IMR-90 (cell line): ENCODE measurements around the gene PPFIA2. TPM values are rescaled to one million over a fixed set of nuclear protein-coding genes. Genes with fewer than 3 reads are reported as not detected.

Source experiments
- ATAC-seq: fragments of 200-7000 bp; cut with Tn5 transposase; 2 replicates; pipeline ENCODE4 v1.9.1; 2020; ENCODE audit warnings: low read depth, mild to moderate bottlenecking, moderate library complexity
- BruUV-seq: library from RNA; stranded (reverse); fragments of 400-500 nt; replicated peaks from 2 replicates; lab custom pipeline; 2021; lab: Mats Ljungman, UMichigan
- CTCF ChIA-PET: fragments of 300-600 bp; formaldehyde crosslinking; extraction: SDS; loops from one replicate; lab custom pipeline; 2021; ENCODE audit warnings: antibody characterized with exemption; lab: Yijun Ruan, JAX
- POLR2A ChIA-PET: fragments of 300-600 bp; sonication (Branson Sonifier 250); formaldehyde crosslinking; loops from one replicate; lab custom pipeline; 2022; ENCODE audit warnings: antibody characterized with exemption; ENCODE audit not compliant: unreplicated experiment; lab: Charles Lee
- DNase-seq: peaks from one replicate; pipeline ENCODE4 v3.0.0; 2013
- H2AFZ ChIP-seq: replicated peaks from 2 replicates; pipeline ENCODE3; 2013; ENCODE audit warnings: low read length, mild to moderate bottlenecking; ENCODE audit not compliant: poor library complexity
- H2AK5ac ChIP-seq: 2 replicates; pipeline ENCODE4 v1.6.1; 2013; ENCODE audit warnings: low read depth, low read length, inconsistent platforms
- H2AK9ac ChIP-seq: replicated peaks from 2 replicates; pipeline ENCODE3; 2013; ENCODE audit warnings: mild to moderate bottlenecking, low read depth, low read length, moderate library complexity; ENCODE audit not compliant: poor library complexity
- H2BK120ac ChIP-seq: 2 replicates; pipeline ENCODE4 v1.6.1; 2013; ENCODE audit warnings: low read depth, low read length, inconsistent platforms
- H2BK15ac ChIP-seq: 3 replicates; pipeline ENCODE4 v1.6.1; 2013; ENCODE audit warnings: low read depth, low read length, inconsistent platforms
- H2BK20ac ChIP-seq: 2 replicates; pipeline ENCODE4 v1.6.1; 2013; ENCODE audit warnings: low read depth, mild to moderate bottlenecking, inconsistent platforms, low read length, moderate library complexity
- H2BK5ac ChIP-seq: 2 replicates; pipeline ENCODE4 v1.6.1; 2013; ENCODE audit warnings: mild to moderate bottlenecking, low read depth, low read length, inconsistent platforms; ENCODE audit not compliant: poor library complexity, severe bottlenecking
- H3K14ac ChIP-seq: replicated peaks from 2 replicates; pipeline ENCODE4 v1.6.1; 2013; ENCODE audit warnings: low read depth, low read length, inconsistent platforms
- H3K18ac ChIP-seq: 2 replicates; pipeline ENCODE4 v1.6.1; 2013; ENCODE audit warnings: low read depth, low read length, control low read depth
- H3K23ac ChIP-seq: 2 replicates; pipeline ENCODE4 v1.6.1; 2013; ENCODE audit warnings: low read depth, low read length, inconsistent platforms
- H3K27ac ChIP-seq: 2 replicates; pipeline ENCODE4 v1.5.1; 2013; ENCODE audit warnings: mild to moderate bottlenecking, control low read depth, low read length; ENCODE audit not compliant: insufficient read depth
- H3K27me3 ChIP-seq: 2 replicates; pipeline ENCODE4 v1.6.1; 2013; ENCODE audit warnings: low read length; ENCODE audit not compliant: control insufficient read depth, insufficient read depth
- H3K36me3 ChIP-seq: 2 replicates; pipeline ENCODE4 v1.6.1; 2013; ENCODE audit warnings: low read length, mixed read lengths; ENCODE audit not compliant: control insufficient read depth, insufficient read depth
- H3K4ac ChIP-seq: 2 replicates; pipeline ENCODE4 v1.6.1; 2013; ENCODE audit warnings: low read depth, low read length, inconsistent platforms
- H3K4me1 ChIP-seq: 2 replicates; pipeline ENCODE4 v1.6.1; 2013; ENCODE audit warnings: low read length, mixed read lengths; ENCODE audit not compliant: control insufficient read depth, insufficient read depth
- H3K4me2 ChIP-seq: 2 replicates; pipeline ENCODE4 v1.6.1; 2013; ENCODE audit warnings: low read depth, mild to moderate bottlenecking, control low read depth, low read length, moderate library complexity
- H3K4me3 ChIP-seq: 2 replicates; pipeline ENCODE4 v1.5.1; 2013; ENCODE audit warnings: low read depth, mild to moderate bottlenecking, control low read depth, low read length, moderate library complexity; ENCODE audit not compliant: insufficient read depth
- H3K56ac ChIP-seq: 2 replicates; pipeline ENCODE4 v1.6.1; 2013; ENCODE audit warnings: low read length, inconsistent platforms; ENCODE audit not compliant: insufficient read depth; ENCODE audit errors: extremely low read depth
- H3K79me1 ChIP-seq, 2 experiments: 2 replicates each; pipeline ENCODE4 v1.6.1; 2013; ENCODE audit warnings: low read length in 2 of 2, inconsistent platforms in 1 of 2, low read depth in 1 of 2
- H3K9ac ChIP-seq: 2 replicates; pipeline ENCODE4 v1.6.1; 2013; ENCODE audit warnings: low read depth, low read length, control low read depth
- H3K9me1 ChIP-seq: 2 replicates; pipeline ENCODE4 v1.6.1; 2013; ENCODE audit warnings: low read length, inconsistent platforms; ENCODE audit not compliant: insufficient read depth
- H3K9me3 ChIP-seq: 2 replicates; pipeline ENCODE4 v1.6.1; 2013; ENCODE audit warnings: low read length; ENCODE audit not compliant: control insufficient read depth, insufficient read depth
- H4K20me1 ChIP-seq: 2 replicates; pipeline ENCODE4 v1.6.1; 2013; ENCODE audit warnings: low read length, inconsistent platforms; ENCODE audit not compliant: insufficient read depth
- H4K5ac ChIP-seq: 2 replicates; pipeline ENCODE4 v1.6.1; 2013; ENCODE audit warnings: mild to moderate bottlenecking, low read depth, low read length, control low read depth
- H4K8ac ChIP-seq, 2 experiments: 2 replicates each; pipeline ENCODE4 v1.6.1; 2013; ENCODE audit warnings: low read depth in 2 of 2, low read length in 2 of 2, control low read depth in 1 of 2, inconsistent platforms in 1 of 2
- H4K91ac ChIP-seq: 2 replicates; pipeline ENCODE4 v1.6.1; 2013; ENCODE audit warnings: low read depth, low read length, inconsistent platforms; ENCODE audit not compliant: insufficient read depth
- BHLHE40 ChIP-seq: fragments of 150-350 bp; IDR thresholded peaks from 2 replicates; pipeline ENCODE4 v1.6.1; 2016; ENCODE audit warnings: mild to moderate bottlenecking, low read depth, low read length
- CEBPB ChIP-seq: IDR thresholded peaks from 2 replicates; pipeline ENCODE4 v1.6.1; 2012; ENCODE audit warnings: low read depth, low read length, improper control_type of control experiment
- FOS ChIP-seq: fragments of 150-350 bp; IDR thresholded peaks from 2 replicates; pipeline ENCODE4 v1.6.1; 2016; ENCODE audit warnings: low read depth, low read length
- MAFK ChIP-seq: IDR thresholded peaks from 2 replicates; pipeline ENCODE4 v1.6.1; 2012; ENCODE audit warnings: low read depth, low read length, improper control_type of control experiment
- MAZ ChIP-seq: IDR thresholded peaks from 2 replicates; pipeline ENCODE4 v1.6.1; 2012; ENCODE audit warnings: low read depth, mild to moderate bottlenecking, low read length, improper control_type of control experiment, moderate library complexity, borderline replicate concordance
- RCOR1 ChIP-seq: IDR thresholded peaks from 2 replicates; pipeline ENCODE4 v1.6.1; 2012; ENCODE audit warnings: mild to moderate bottlenecking, low read length, improper control_type of control experiment; ENCODE audit not compliant: insufficient replicate concordance
- WGBS, 2 experiments: methylation state at CpG; one replicate each; pipeline versions ENCODE4 v1.1.5 to v1.1.7; 2013; ENCODE audit warnings: missing lambda C conversion rate in 2 of 2; ENCODE audit not compliant: insufficient read length in 1 of 2; ENCODE audit errors: extremely low coverage in 2 of 2; 5-methylcytosine and 5-hydroxymethylcytosine counted together
- dilution Hi-C: fragments of 300-500 bp; cut with HindIII; formaldehyde crosslinking; loops from one replicate; pipeline ENCODE4 v1.14.3; 2018; ENCODE audit warnings: low sequenced_read_pairs; ENCODE audit not compliant: unreplicated experiment
- in situ Hi-C: fragments of 300-500 bp; cut with MboI; formaldehyde crosslinking; loops from 3 replicates; pipeline ENCODE4 v1.14.3; 2019; ENCODE audit warnings: low sequenced_read_pairs, inconsistent platforms, mixed read lengths
- intact Hi-C: fragments of 100-400 bp; cut with micrococcal nuclease; formaldehyde crosslinking; loops from 2 replicates; pipeline ENCODE4 v1.10.0; 2022
- polyA plus RNA-seq, 3 experiments: library from polyadenylated mRNA; depleted of rRNA; stranded (reverse); fragments of >200 nt; gene quantifications; 2 replicates each; pipeline ENCODE4 v1.2.3, GENCODE V29; 2012; ENCODE audit warnings: low replicate concordance in 1 of 3
- total RNA-seq: library from RNA; depleted of rRNA; stranded (reverse); fragments of >200 nt; gene quantifications from 2 replicates; pipeline ENCODE4 v1.2.3, GENCODE V29; 2012

Gene PPFIA2
- total and polyA plus RNA-seq, 2 of the 4 experiments (the other 2 are of a cell fraction), result 0.29 to 1.3 TPM

DNA sequence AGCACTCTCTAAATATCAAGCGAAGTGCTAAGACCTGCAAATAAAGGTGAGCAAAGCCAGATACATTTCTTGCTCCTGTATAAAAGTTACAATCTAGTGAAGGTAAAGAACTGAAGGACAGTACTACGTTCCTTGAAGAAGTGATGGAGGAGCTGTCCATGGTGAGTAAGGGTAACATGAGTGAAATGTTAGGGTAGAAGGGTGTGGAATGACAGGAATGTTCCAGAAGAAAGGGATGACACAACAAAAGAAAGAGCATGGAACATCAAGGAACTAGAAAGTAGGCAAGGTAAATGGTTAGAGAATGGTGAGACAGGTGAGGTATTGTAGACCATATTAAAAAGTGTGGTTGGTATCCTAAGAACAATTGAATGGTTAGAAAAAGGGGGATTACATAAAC is 408.8 kb downstream of the PPFIA2 start:
- TF ChIP-seq CEBPB (no peak), RCOR1 (no peak), FOS (no peak), MAFK (no peak), BHLHE40 (no peak), MAZ (no peak)
- no peak overlapping the region for H2BK15ac ChIP-seq
- no peak overlapping the region for H3K56ac ChIP-seq
- no peak overlapping the region for H3K18ac ChIP-seq
- no peak overlapping the region for H2AK9ac ChIP-seq
- no peak overlapping the region for H2AK5ac ChIP-seq
- POLR2A ChIA-PET, result no interaction called here
- no peak overlapping the region for H4K5ac ChIP-seq
- H3K4me1 ChIP-seq, result no peaks in the 10 kb centered on the region
- no TSS peak for BruUV-seq
- no peaks in the 10 kb centered on the region for H3K9me3 ChIP-seq
- DNase-seq (no peak), ATAC-seq (no peak)
- dilution Hi-C loops (no loop called here), in situ Hi-C loops (no loop called here), intact Hi-C loops (no loop called here)
- H3K9ac ChIP-seq, result no peak overlapping the region
- no peak overlapping the region for H2AFZ ChIP-seq
- 38% methylated on average over 1 of the region's 2 CpGs; no CpG with 5 or more reads in 1 of the 2 experiments for WGBS, 2 experiments
- no peak overlapping the region for H3K27ac ChIP-seq
- no peak overlapping the region for H3K4me2 ChIP-seq
- no peaks in the 10 kb centered on the region for H4K20me1 ChIP-seq
- H2BK20ac ChIP-seq, result no peak overlapping the region
- no peak overlapping the region for H2BK120ac ChIP-seq
- no peak overlapping the region for H4K91ac ChIP-seq
- H4K8ac ChIP-seq, result no peak overlapping the region
- no peaks in the 10 kb centered on the region for H3K79me1 ChIP-seq
- no peak overlapping the region for H2BK5ac ChIP-seq
- no peak overlapping the region for H3K23ac ChIP-seq
- H3K27me3 ChIP-seq, result no peaks in the 10 kb centered on the region
- no peak overlapping the region for H3K14ac ChIP-seq
- H3K4ac ChIP-seq, result no peak overlapping the region
- CTCF ChIA-PET, result no interaction called here
- H3K9me1 ChIP-seq, result no peaks in the 10 kb centered on the region
- no peaks in the 10 kb centered on the region for H3K36me3 ChIP-seq
- no peak overlapping the region for H3K4me3 ChIP-seq
